Occipital lobe (tissue), 2 donors: ENCODE measurements around the gene GAP43. TPM values are rescaled to one million over a fixed set of nuclear protein-coding genes. Genes with fewer than 3 reads are reported as not detected.
"Not testable (repeated sequence)": the region's sequence is repeated elsewhere in the genome, so short reads cannot be mapped to it uniquely, and the experiment has no call there.

ENCODE experiments used
- DNase-seq: peaks from one replicate; lab custom pipeline; 2025; lab: John Stamatoyannopoulos, UW
- total RNA-seq: library from RNA; depleted of rRNA; stranded (reverse); fragments of >200 nt; gene quantifications from one replicate; pipeline ENCODE4 v1.2.3, GENCODE V29; 2014

The GAP43 gene
- total RNA-seq, 1 donor from 2014 or later: 148 TPM

DNA sequence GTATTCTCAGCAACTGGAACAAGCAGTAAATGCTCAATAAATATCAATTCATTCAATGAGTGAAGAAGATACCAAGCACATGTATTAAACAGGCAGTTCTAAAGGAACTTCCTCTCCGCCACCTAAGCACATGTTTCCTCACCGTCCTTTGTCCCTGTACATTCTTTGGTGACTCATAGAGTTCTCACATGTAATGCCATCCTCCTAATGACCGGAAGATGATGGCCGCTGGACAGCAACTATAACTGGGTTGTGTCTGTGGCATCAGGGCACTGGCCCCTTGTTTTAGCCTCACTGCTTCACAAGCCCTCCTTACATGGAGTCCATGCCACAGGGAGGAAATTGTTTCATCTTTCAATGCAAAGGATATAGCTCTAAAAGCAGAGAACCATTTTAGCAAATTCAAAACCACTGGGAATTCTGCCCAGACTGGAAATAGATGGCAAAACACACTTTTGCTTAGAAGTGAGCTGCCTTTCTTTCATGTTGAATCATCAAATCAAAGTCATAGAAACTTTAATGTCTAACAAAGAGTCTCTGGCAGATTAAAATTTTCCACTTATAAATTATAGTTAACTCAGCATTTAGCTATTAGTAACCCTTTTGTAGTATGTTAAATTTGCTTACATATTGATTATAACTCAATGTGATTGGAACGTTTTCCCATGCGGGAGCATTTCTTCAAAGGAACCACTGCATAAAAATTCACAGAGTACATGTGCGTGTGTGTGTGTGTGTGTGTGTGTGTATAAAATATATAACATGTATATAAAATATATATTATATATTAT is 74.1 kb downstream of the GAP43 start:
- DNase-seq: peak; percentile 8

DNA sequence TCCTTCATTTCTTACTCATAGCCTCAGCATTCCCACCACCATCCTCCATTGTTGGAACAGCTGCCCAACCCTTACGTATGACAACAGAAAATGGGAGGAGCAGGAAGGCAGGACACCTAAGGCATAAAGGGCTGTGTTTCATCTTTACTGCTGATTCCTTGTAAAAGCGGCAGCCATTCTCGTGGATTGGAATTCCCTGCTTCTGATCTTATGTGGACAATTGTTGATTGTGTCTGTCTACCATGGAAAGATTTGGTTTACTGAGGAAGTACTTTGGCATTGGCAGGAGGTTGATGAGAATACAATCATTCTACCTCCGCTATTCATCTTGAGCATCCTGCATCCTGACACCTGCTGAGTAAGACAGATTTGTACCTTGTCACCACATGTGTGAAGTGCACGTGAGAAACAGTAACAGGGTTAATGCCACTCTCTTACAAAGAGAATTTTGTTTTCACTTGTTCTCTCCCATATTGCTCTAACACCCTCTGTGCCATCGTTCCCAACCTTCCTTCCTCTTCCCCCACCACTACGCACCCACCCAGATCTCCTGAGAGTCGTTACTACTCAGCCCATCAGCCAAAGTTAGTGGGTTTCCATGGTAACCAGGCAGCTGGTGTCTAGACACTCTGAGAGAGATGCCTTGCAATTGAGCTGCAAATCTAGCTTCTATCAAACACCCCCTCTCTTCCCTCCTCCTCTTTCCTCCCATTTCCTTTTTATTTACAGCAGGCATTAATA is 75.7 kb downstream of the GAP43 start:
- DNase-seq: peak; percentile 10

DNA sequence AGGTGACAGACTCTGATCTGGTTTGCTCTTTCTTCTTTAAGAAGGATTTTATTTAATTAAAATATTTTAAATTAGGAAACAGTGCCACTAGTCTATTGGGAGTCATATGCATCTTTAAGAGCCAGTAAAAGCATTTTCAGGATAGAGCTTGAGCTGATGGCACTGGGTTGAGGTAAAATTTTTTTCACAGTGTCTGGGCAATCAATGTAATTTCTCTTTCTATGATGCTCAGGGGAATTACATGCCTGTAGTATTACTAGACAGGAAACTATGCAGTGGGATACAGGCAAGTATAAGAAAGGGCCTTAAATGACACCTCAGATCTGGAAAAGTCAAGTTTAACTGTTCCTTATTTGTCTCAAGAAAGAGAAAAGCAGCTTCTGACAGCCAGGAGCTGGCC is 76.4 kb downstream of the GAP43 start:
- no peak for DNase-seq

DNA sequence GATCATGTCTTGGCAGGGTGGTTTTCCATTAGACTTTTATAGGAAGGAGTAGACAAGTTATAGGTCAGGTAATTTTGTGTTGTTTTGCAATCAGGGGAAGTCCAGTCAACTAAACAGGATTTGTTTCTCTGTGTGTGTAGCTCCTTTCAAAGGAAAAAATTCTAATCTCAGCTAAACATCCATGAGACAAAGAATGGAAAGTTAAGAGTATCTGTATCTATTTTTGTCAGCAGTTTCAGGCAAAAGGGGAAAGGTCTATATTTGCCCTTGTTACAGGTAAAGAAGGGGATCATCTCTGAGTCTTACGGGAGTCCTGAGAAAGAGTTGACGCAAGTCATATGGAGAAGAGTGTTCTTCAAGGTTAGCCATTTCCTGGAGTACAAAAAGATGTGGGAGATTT is 79.3 kb downstream of the GAP43 start:
- DNase-seq: no peak

DNA sequence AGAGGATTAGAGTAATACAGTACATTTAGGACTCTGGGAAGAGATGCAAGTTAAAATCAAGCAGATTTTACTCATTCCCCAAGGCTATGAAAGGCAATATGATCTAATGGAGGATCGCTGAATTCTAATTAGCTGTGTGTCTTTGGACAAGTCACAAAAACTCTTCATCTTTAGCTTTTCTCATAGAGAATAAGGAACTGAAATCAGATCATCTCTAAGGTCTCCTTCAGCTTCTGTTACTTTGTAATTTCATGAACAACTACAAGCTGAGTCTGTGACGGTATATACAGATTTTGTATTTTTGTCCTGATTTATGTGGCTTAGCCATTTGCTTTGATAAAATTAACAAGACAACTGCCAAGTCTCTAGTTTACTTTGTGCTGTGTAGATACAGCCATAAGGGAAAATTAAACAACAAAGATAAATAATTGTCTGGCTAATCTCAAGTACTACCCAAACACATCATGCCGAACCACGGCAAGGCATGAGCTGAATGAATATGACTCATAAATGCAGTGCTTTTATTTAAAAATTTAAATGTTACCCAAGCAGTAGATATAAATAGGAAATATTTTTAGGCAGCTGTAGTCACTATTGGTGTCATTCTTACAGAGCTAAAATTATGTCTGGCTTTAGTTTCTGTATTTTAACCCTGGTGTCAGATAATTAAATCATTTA is 81.5 kb downstream of the GAP43 start:
- DNase-seq: no peak

DNA sequence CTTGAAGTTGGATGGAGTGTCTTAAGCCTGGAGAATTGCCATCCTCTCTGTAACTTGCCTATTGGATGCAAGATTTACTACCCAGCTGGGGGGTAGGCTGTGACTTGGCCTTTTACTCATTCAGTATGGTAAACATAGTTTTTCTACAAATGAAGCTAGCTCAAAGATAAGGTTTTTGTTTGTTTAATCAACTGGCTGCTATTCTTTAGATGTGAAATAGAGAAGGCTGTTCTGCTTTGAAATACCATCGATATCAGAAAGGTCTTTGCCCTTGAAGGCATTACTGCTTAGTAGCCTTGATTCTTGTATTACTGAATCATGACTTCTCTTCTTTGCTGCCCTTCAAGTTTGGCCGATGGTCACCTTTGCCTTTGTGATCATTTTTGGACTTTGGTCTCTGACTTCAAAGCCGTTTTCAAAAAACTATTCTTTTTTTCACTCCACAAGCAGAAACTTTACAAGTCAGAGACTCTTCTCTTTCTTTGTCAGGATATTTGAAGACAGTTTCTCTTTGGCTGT is 83.1 kb downstream of the GAP43 start:
- no peak for DNase-seq

DNA sequence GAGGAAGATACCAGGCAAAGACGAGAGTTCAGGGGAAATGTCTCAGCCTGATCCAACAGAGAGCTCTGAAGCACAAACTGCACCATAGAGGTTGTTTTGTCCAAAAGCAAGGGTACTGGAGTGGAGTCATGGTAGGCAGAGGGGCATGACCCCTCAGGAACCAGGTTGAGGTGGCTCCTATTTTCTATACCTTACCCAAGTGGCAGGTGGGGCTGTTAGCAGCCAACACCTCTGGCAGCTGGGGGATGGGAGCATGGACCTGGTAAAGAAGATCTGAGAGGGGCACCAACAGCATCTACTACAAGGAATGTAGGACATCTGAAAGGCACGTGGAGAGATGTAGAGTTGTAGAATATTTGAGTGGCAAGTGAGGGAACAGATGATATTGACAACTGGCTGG is 85.2 kb downstream of the GAP43 start:
- no peak for DNase-seq

DNA sequence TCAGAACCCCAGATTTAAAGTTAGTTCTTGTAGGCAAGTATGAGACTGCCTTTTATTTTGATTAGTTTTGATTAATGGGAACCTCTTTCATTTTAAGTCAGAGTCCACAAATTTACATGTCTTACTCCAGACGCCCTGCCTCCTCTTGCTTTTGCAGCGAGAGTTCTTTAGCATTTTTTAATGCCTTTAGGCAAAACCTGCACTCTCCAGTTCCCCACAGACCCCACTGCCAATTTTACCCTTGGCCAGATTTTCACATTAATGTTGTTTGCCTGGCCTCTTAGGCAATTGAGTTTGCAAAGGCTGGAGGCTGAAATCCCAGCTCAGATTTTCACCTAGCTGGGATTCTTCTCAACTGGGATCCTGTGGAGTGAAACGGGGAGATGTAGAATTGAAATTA is 85.8 kb downstream of the GAP43 start:
- no peak for DNase-seq

DNA sequence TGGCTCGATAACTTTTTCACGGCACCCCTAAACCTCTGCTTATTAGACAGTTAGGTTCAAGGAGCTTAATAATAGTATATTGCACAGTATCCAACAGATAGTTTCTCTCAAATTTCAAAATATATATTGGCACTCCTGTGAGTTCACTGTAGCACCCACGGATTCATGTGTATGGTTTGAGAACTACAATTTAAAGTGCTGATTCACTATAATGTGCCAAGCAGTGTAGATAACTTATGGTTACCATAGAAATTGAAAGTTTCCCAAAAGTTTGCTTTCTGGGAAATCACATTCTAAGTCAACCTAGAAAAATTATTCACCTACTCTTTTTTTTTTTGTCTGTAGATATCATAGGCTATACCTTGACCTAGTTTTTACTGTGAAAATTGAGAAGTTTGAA is 86.6 kb downstream of the GAP43 start:
- DNase-seq: no peak

DNA sequence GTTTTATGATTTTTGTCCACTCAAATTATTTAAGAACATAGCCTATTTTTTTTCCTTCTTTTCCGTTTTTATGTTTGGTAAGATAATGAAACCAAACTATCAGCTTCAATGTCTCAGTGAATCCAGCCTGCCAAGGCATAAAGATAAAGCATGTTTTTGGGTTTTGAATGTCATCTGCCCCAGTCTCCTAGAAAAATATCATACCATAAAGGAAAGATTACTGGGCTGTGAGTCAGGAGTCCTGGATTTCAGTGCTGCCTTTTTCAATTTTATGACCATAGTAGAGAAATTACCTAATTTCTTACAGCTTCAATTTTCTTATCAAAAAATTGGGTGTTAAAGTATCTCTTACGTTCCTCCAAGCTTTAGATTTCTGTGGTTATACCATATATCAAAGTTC is 87.5 kb downstream of the GAP43 start:
- no peak for DNase-seq

DNA sequence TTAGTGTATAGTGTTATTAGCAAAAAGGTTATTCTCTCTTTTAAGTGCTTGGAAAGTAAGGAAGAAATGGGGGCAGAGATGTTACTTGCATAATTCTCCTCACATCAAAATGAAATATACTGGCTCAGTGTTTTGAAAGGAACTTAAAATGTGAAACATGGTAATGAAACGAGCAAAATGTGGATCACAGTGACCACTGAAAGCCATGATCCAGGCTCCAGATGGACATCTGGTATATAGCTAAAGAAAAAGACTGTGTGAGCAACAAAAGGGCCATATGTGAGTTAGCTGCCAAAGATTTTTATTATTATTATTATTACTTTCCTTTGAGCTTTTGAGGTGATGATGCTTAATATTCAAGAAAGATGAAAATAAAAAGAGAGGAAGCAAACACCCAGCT is 89.6 kb downstream of the GAP43 start:
- no peak for DNase-seq

DNA sequence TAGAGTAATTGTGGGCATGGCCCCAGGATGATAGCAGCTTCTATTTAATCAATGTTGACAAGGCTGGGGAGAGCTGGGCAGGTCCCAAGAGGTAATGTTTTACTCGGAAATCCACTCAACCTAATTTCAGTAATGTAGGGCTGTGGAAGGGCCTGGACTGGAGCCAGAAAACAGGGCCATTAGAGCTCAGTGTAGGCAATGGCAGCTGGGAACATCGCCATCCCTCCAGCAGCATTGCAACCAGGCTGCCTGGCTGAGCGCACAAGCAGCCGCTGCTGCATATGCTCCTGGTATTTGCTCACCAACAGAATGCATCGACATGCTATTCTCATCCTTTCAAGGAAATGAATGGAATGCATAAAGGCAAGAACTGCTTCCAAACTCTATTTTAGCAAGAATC is 90.0 kb downstream of the GAP43 start:
- peak; percentile 38 for DNase-seq

DNA sequence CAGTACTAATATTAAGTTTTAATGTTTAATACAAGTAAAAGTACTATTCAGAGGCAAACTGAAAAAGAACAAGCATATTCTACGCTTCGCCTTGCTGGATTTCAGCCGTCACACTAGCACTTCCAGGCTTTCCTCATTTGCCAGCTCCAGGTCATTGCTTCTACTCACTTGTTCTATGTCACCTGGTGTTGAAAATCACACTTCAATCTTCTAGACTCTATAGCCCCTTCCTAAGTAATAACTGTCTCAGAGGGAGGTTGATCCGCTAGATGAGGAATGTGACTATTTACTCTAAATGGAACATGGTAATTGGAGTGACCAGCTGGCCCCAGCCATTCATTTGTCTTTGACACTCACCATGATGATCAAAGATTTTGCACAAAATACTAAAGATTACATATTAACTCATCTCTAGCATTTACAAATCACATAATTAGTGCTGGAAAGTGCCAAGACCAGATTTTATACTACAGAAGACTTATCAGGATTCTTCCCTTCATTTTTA is 92.0 kb downstream of the GAP43 start:
- DNase-seq: no peak

DNA sequence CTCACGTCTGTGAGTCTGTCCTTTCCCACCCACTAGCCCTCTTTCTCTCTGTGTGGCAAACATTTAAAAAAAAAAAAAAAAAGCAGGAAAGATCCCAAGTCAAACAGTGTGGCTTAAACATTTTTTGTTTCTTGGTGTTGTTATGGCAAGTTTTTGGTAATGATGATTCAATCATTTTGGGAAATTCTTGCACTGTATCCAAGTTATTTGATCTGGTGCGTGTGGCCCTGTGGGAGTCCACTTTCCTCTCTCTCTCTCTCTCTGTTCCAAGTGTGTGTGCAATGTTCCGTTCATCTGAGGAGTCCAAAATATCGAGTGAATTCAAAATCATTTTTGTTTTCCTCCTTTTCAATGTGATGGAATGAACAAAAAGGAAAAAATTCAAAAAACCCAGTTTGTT is 97.7 kb downstream of the GAP43 start:
- no peak for DNase-seq

DNA sequence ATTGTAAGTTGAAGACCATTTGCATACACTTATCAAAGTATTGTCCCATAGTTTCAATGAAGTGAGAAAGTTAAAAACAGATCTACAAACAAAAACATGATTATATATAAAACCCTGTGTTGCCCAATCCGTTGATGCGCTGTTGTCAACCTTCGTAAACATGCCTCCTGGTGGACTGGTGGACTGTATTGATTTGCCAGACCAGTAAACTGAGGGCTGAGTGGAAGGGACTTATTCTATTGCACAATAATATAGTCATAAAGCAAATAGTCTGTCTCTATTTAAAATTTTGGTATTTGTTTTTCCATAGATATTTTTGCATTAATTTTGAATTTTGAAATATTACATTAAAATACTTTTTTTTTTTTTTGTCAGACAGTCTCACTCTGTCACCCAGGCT is 102.5 kb downstream of the GAP43 start:
- DNase-seq: no peak

DNA sequence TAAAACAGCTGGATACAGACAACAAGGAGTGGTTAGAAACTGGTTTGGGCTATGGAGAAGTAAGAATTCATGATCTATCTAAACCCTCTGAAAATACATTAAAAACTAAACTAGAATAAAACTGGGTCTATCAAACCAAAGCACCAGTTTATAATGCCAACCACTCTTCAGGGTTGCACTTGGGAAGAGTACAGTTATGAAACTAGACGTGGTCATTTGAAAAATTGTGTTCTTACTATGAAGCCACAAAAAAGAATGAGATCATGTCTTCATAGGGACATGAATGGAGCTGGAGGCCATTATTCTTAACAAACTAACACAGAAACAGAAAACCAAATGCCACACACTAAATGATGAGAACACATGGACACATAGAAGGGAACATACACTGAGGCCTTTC is 103.8 kb downstream of the GAP43 start:
- no peak for DNase-seq

DNA sequence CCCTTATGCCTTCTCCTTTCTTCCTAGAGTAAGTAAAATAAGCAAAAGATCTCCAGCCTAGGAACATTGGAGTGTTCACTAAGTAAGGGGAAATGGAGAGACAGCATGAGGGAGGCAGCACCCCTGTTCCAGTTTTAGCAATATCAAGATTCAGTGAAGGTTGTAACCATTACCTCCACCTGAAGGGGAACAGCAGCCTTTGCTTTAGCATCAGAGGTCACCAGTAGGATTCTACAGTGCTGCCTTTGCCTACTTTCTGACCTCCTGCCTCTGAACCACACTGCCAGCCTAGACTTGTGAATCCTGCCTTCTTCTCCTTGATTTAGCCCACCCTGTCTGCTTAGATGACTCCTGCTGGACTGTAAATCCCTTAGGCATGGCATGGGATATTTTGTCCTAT is 104.7 kb downstream of the GAP43 start:
- DNase-seq: no peak

DNA sequence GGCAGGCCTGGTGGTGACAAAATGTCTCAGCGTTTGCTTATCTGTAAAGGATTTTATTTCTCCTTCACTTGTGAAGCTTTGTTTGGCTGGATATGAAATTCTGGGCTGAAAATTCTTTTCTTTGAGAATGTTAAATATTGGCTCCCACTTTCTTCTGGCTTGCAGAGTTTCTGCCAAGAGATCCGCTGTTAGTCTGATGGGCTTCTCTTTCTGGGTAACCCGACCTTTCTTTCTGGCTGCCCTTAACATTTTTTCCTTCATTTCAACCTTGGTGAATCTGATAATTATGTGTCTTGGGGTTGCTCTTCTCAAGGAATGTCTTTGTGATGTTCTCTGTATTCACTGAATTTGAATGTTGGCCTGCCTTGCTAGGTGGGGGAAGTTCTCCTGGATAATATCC is 113.0 kb downstream of the GAP43 start:
- DNase-seq: not testable (repeated sequence)

DNA sequence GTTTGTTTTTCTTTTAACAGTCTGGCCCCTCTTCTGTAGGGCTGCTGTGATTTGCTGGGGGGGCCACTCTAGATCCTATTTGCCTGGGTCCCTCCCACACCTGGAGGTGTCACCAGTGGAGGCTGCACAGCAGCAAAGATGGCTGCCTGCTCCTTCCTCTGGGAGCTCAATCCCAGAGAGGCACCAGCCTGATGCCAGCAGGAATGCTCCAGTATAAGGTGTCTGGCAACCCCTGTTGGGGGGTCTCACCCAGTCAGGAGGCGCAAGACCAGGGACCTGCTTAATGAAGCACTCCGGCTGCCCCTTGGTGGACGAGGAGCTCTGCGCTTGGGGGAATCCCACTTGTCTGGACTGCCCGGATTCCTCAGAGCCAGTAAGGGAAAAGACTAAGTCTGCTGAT is 118.3 kb downstream of the GAP43 start:
- DNase-seq: no peak

DNA sequence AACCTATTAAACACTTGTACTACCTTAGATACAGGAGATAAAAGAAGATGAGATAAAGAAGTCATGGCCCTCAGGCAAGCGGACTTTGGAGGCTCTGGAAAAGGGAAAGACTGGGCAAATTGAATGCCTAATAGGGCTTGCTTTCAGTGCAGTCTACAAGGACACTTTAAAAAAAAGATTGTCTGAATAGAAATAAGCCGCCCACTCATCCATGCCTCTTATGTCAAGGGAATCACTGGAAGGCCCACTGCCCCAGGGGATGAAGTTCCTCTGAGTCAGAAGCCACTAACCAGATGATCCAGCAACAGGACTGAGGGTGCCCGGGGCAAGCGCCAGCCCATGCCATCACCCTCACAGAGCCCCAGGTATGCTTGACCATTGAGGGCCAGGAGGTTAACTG is 121.2 kb downstream of the GAP43 start:
- DNase-seq: not testable (repeated sequence)

DNA sequence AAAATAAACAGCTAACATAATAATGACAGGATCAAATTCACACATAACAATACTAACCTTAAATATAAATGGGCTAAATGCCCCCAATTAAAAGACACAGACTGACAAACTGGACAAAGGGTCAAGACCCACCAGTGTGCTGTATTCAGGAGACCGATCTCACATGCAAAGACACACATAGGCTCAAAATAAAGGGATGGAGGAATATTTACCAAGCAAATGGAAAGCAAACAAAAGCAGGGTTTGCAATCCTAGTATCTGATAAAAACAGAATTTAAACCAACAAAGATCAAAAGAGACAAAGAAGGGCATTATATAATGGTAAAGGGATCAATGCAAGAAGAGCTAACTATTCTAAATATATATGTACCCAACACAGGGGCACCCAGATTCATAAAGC is 129.7 kb downstream of the GAP43 start:
- DNase-seq: not testable (repeated sequence)
